DOHH2 (cell line): ENCODE data around the gene CDK14.

Experiments
- H3F3A ChIP-seq: fragments of 200-600 bp; sonication (generic), shearing (Covaris generic); 2 replicates; pipeline ENCODE4 v1.6.0; 2016; ENCODE audit warnings: antibody characterized with exemption, mild to moderate bottlenecking; ENCODE audit not compliant: control insufficient read depth, insufficient read depth
- H3K27ac ChIP-seq: fragments of 200-600 bp; sonication (generic); 2 replicates; pipeline ENCODE4 v1.5.1; 2014; ENCODE audit warnings: low read depth, mild to moderate bottlenecking, low read length, moderate library complexity
- H3K27me3 ChIP-seq: fragments of 200-600 bp; sonication (generic); 2 replicates; pipeline ENCODE4 v1.6.1; 2014; ENCODE audit warnings: mild to moderate bottlenecking, low read length, mixed read lengths; ENCODE audit not compliant: control insufficient read depth
- H3K36me3 ChIP-seq: fragments of 200-600 bp; sonication (generic); 2 replicates; pipeline ENCODE4 v1.6.1; 2014; ENCODE audit warnings: mild to moderate bottlenecking, low read length, moderate library complexity, mixed read lengths; ENCODE audit not compliant: control insufficient read depth
- H3K4me1 ChIP-seq: fragments of 200-600 bp; sonication (generic); 2 replicates; pipeline ENCODE4 v1.6.1; 2014; ENCODE audit warnings: mild to moderate bottlenecking, low read length, mixed read lengths; ENCODE audit not compliant: control insufficient read depth
- H3K4me2 ChIP-seq: fragments of 200-600 bp; sonication (generic); 2 replicates; pipeline ENCODE4 v1.6.0; 2014; ENCODE audit warnings: mild to moderate bottlenecking, low read length, moderate library complexity
- H3K4me3 ChIP-seq: fragments of 200-600 bp; sonication (generic); 2 replicates; pipeline ENCODE4 v1.5.1; 2014; ENCODE audit warnings: mild to moderate bottlenecking, low read length, mixed read lengths
- H3K79me2 ChIP-seq: fragments of 200-600 bp; sonication (generic); 2 replicates; pipeline ENCODE4 v1.6.1; 2014; ENCODE audit warnings: mild to moderate bottlenecking, low read length, mixed read lengths; ENCODE audit not compliant: control insufficient read depth
- H3K9me2 ChIP-seq: fragments of 200-600 bp; sonication (generic); replicated peaks from 2 replicates; pipeline ENCODE4 v1.6.1; 2014; ENCODE audit warnings: mild to moderate bottlenecking, low read length, mixed read lengths; ENCODE audit not compliant: control insufficient read depth
- H3K9me3 ChIP-seq: fragments of 200-600 bp; sonication (generic); 2 replicates; pipeline ENCODE4 v1.6.1; 2014; ENCODE audit warnings: antibody characterized with exemption, low read length, mixed read lengths; ENCODE audit not compliant: control insufficient read depth, insufficient read depth
- H4K20me1 ChIP-seq: fragments of 200-600 bp; sonication (generic); 2 replicates; pipeline ENCODE4 v1.6.0; 2014; ENCODE audit warnings: low read depth, mild to moderate bottlenecking, antibody characterized with exemption, low read length, moderate library complexity; ENCODE audit not compliant: control insufficient read depth, insufficient read depth
- CTCF ChIP-seq: fragments of 200-600 bp; sonication (generic); IDR thresholded peaks from one replicate; pipeline ENCODE4 v1.5.1; 2014; ENCODE audit warnings: antibody characterized with exemption, mild to moderate bottlenecking, low read depth, low read length; ENCODE audit not compliant: poor library complexity, severe bottlenecking
- EZH2phosphoT487 ChIP-seq: fragments of 200-600 bp; sonication (generic); IDR thresholded peaks from 2 replicates; pipeline ENCODE4 v1.6.1; 2017; ENCODE audit warnings: borderline replicate concordance, mild to moderate bottlenecking, antibody characterized with exemption, low read length, moderate library complexity, mixed read lengths

CDK14 gene

DNA sequence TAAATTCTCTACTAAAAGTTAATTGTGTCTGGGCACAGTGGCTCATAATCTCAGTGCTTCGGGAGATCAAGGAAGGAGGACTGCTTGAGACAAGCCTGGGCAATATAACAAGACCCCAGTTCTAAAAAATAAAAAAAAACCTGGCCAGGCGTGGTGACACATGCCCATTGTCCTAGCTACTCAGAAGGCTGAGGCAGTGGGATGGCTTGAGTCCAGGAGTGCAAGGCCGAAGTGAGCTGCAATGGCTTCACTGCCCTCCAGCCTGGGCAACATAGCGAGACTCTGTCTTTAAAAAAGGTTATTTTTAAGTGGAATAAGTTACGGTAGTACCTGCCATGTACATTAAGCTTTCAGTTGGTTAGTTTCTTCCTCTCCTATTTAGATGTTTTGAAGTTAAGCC lies 28.9 kb downstream of the CDK14 start:
- H3F3A ChIP-seq: no peaks in the 10 kb centered on the region
- H3K36me3 ChIP-seq: no peaks in the 10 kb centered on the region
- H3K4me1 ChIP-seq: 0 out of 2 replicates have a peak, but pooled peaks cover 5% of the 10 kb centered on the region
- no peaks in the 10 kb centered on the region for H3K9me2 ChIP-seq
- no peaks in the 10 kb centered on the region for H3K79me2 ChIP-seq
- H3K4me2 ChIP-seq: no peak overlapping the region
- no peaks in the 10 kb centered on the region for H3K27me3 ChIP-seq
- no peak for TF ChIP-seq EZH2phosphoT487
- TF ChIP-seq CTCF: no peak
- no peaks in the 10 kb centered on the region for H4K20me1 ChIP-seq
- H3K27ac ChIP-seq: no peak overlapping the region
- H3K4me3 ChIP-seq: no peak overlapping the region
- H3K9me3 ChIP-seq: no peaks in the 10 kb centered on the region

GRCh38 chr7:90625562-90625961 lies 29.4 kb downstream of the CDK14 start:
- no peak overlapping the region for H3K27ac ChIP-seq
- H3K4me3 ChIP-seq: no peak overlapping the region
- TF ChIP-seq CTCF (no peak), EZH2phosphoT487 (no peak)
- no peaks in the 10 kb centered on the region for H3K9me2 ChIP-seq
- no peaks in the 10 kb centered on the region for H3F3A ChIP-seq
- no peaks in the 10 kb centered on the region for H3K36me3 ChIP-seq
- H3K9me3 ChIP-seq: no peaks in the 10 kb centered on the region
- 0 out of 2 replicates have a peak, but pooled peaks cover 5% of the 10 kb centered on the region for H3K4me1 ChIP-seq
- no peaks in the 10 kb centered on the region for H4K20me1 ChIP-seq
- no peak overlapping the region for H3K4me2 ChIP-seq
- no peaks in the 10 kb centered on the region for H3K79me2 ChIP-seq
- H3K27me3 ChIP-seq: no peaks in the 10 kb centered on the region

DNA sequence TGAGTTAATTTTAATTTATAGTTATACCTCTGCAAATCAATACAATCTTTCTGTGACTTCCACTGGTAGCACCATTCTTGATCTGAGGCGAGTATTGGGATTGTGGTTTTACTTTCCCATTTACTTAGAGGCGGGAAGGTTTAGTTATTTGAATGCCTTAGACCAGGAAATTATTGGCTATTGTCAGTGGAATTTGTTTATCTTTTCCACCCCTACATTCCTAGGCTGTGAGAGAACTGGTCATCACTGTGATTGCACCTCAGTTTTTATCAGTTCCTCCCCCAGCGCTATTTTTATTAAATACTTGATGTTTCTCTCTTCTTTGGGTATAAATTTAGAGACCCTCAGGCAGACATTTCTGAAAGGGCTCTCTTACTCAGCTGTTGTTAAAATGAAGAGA lies 29.9 kb downstream of the CDK14 start:
- Histone ChIP-seq H3K4me1 (0 out of 2 replicates have a peak, but pooled peaks cover 5% of the 10 kb centered on the region), H3K4me3 (no peak overlapping the region), H4K20me1 (no peaks in the 10 kb centered on the region), H3K79me2 (no peaks in the 10 kb centered on the region), H3K27ac (no peak overlapping the region), H3K4me2 (no peak overlapping the region), H3K27me3 (no peaks in the 10 kb centered on the region), H3K9me3 (no peaks in the 10 kb centered on the region), H3K9me2 (no peaks in the 10 kb centered on the region), H3F3A (no peaks in the 10 kb centered on the region), H3K36me3 (no peaks in the 10 kb centered on the region)
- TF ChIP-seq CTCF (no peak), EZH2phosphoT487 (no peak)
